Cardiac fibroblast (primary cell): Measurements from ENCODE around the gene LCN6.
"Not testable (repeated sequence)": the region's sequence is repeated elsewhere in the genome, so short reads cannot be mapped to it uniquely, and the experiment has no call there.

Source experiments
- DNase-seq, 2 donors: peaks; one replicate each; pipeline versions ENCODE4 v3.0.0 to v3.0.0-alpha.2; 2010; ENCODE audit warnings: low read depth in 2 of 2
- H3K4me3 ChIP-seq, 2 donors: replicated peaks in 1 of 2; 1 replicate in 1 of 2; 2 replicates in 1 of 2; pipeline ENCODE4 v1.5.1; 2011; ENCODE audit warnings: low read depth in 2 of 2, low read length in 2 of 2, mild to moderate bottlenecking in 2 of 2, moderate library complexity in 1 of 2
- CTCF ChIP-seq: IDR thresholded peaks from one replicate; pipeline ENCODE4 v1.5.1; 2011; ENCODE audit warnings: low read depth, mild to moderate bottlenecking, low read length, inconsistent platforms

The LCN6 gene

DNA sequence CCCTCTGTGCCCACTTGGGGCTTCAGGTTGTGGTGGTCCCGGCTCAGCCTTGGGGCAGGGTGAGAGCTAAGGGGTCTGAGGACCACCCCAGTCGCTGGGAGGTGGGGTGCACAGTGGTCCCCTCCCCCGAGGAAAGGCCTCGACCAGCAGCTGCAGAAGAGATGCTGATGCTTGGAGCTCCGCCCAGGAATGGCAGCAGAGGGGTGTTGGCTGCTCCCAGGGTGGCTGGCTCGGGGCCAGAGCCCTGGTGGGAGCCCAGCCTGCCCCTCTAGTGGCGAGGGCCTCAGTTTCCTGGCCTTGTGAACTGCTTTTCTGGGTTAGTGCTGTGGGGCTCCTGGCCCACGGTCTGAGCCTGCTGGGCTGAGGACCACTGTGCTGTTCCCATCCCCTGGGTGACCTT lies 34.8 kb downstream of the LCN6 start:
- peak overlapping the region; percentile 52 to 54 for H3K4me3 ChIP-seq
- TF ChIP-seq CTCF: no peak
- peak in 1 of 2 donors; percentile 43 for DNase-seq

- TF ChIP-seq CTCF: no peak
- peak overlapping the region; percentile 52 to 54 for H3K4me3 ChIP-seq
- DNase-seq: no peak
Observed at GRCh38 chr9:136712690-136713544, 35.4 kb downstream of the LCN6 start.

DNA sequence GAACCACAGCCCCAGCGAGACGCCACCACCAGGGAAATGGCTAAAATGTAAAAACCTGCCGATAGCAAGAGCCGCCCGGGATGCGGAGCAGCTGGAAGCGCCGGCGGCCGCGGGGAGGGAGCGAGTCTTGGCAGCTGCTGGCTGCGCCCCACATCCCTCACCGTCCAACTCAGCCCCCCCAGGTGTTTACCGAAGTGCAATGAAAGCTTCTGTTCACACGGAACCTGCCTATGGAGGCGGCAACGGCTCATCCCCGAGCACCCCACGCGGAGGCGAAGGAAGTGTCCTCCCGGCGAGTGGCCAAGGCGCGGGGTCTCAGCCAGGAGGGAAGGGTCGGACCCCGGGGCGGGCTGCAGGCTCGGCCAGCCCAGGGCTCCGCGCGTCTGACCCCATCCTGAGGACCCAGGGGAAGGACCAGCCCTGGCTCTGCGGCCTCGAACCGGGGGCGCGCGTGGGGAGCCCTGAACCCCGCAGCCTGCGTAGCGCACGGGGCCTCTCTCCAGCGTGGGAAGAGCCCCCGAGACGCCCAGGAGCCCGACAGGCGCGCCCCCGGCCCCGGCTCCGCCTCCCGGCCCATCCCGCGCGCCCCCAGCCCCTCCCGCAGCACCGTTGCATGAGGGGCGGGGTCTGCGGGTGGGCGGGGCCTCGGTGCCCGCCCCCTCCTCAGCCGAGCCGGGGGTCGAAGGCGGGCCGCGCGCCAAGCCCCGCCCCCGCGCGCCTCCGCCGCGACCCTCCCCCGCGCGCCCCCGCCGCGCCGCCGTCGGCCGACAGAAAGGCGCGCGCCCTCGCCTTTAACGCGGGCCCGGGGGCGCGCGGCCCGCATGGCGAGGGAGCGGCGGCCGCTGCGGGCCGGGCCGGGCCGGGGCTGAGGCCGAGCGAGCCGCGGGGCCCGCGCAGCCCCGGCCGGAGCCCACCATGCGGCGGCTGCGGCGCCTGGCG lies 36.3 kb downstream of the LCN6 start, which contains the start of gene DIPK1B:
TSS of gene DIPK1B (plus strand) at position 822 of the 939 bp plus-strand sequence. CDS start at position 916, 94 bp downstream.
- peak within 1 kb of the TSS; percentile 52 to 54 for H3K4me3 ChIP-seq
- no peak for DNase-seq
- TF ChIP-seq CTCF: no peak

- peak in 1 of 2 donors; percentile 52 for DNase-seq
- not testable (repeated sequence) for H3K4me3 ChIP-seq
Observed at GRCh38 chr9:136711219-136711648, 37.1 kb downstream of the LCN6 start.

DNA sequence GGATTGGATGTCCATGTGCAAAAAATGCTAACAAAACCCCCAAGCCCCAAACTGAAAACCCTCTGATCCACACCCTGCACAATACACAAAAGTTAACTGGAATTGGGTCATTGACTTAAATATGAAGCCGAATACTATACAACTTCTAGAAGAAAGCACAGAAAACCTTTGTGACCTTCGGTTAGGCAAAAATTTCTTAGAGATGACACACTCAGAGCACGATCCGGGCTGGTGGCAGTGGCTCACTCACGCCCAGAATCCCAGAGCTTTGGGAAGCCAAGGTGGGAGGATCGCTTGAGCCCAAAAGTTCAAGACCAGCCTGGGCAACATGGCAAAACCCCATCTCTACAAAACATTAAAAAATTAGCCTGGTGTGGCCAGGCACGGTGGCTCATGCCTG lies 37.8 kb downstream of the LCN6 start:
- DNase-seq: no peak
- no peak for TF ChIP-seq CTCF
- H3K4me3 ChIP-seq: no peak overlapping the region

- TF ChIP-seq CTCF: no peak
- DNase-seq: no peak
- H3K4me3 ChIP-seq: no peak overlapping the region
Observed at GRCh38 chr9:136709454-136710109, 38.7 kb downstream of the LCN6 start.
